Body of pancreas (tissue), 4 donors: ENCODE data around the gene SPSB1.

Experiments used
- CTCF ChIP-seq, 7 experiments: fragments of 450-650 bp in 4 of 7; fragments of 200-600 bp in 3 of 7; sonication (generic) in 3 of 7; IDR thresholded peaks; one replicate each; pipeline ENCODE4 v1.5.1; 2016 to 2019; ENCODE audit warnings: antibody characterized with exemption in 7 of 7
- POLR2A ChIP-seq, 3 donors: fragments of 450-650 bp; IDR thresholded peaks; one replicate each; pipeline ENCODE4 v1.6.1; 2016; ENCODE audit warnings: antibody characterized with exemption in 3 of 3, mild to moderate bottlenecking in 2 of 3

- TF ChIP-seq CTCF (IDR thresholded peaks at IDR 0.05) (no peak), POLR2A (IDR thresholded peaks at IDR 0.05) (no peak)
Observed at GRCh38 chr1:9384128-9384527, 91.4 kb downstream of the SPSB1 start.
